Neutrophil (primary cell): ENCODE data around the gene CCNL2.
"Not testable (repeated sequence)": the region's sequence is repeated elsewhere in the genome, so short reads cannot be mapped to it uniquely, and the experiment has no call there.

Experiments
- H3K27ac ChIP-seq: fragments of 200-600 bp; sonication (generic); 2 replicates; pipeline ENCODE4 v1.5.1; 2016; ENCODE audit warnings: mild to moderate bottlenecking, moderate library complexity
- H3K27me3 ChIP-seq: fragments of 200-600 bp; sonication (generic); 2 replicates; pipeline ENCODE4 v1.6.0; 2016; ENCODE audit warnings: mild to moderate bottlenecking
- H3K36me3 ChIP-seq: fragments of 200-600 bp; sonication (generic); 2 replicates; pipeline ENCODE4 v1.5.1; 2017
- H3K4me1 ChIP-seq, 2 experiments: fragments of 200-600 bp in 1 of 2; sonication (generic) in 1 of 2; 1 replicate in 1 of 2; 2 replicates in 1 of 2; pipeline versions ENCODE4 v1.5.1 to v1.6.1; 2013 to 2016; ENCODE audit warnings: low read depth in 1 of 2, low read length in 1 of 2, mild to moderate bottlenecking in 1 of 2, moderate library complexity in 1 of 2; ENCODE audit not compliant: control insufficient read depth in 1 of 2, insufficient read depth in 1 of 2
- H3K4me3 ChIP-seq, 2 experiments: fragments of 200-600 bp in 1 of 2; sonication (generic) in 1 of 2; 1 replicate in 1 of 2; 2 replicates in 1 of 2; pipeline ENCODE4 v1.5.1; 2013 to 2016; ENCODE audit warnings: low read depth in 1 of 2, low read length in 1 of 2, mild to moderate bottlenecking in 1 of 2, moderate library complexity in 1 of 2
- H3K9me3 ChIP-seq: fragments of 200-600 bp; sonication (generic); 2 replicates; pipeline ENCODE4 v1.5.1; 2016
- TF ChIP-seq, protein P1 (sequence below): fragments of 200-600 bp; sonication (generic); IDR thresholded peaks from 2 replicates; pipeline ENCODE4 v1.5.1; 2016; ENCODE audit warnings: antibody characterized with exemption

Gene CCNL2

DNA sequence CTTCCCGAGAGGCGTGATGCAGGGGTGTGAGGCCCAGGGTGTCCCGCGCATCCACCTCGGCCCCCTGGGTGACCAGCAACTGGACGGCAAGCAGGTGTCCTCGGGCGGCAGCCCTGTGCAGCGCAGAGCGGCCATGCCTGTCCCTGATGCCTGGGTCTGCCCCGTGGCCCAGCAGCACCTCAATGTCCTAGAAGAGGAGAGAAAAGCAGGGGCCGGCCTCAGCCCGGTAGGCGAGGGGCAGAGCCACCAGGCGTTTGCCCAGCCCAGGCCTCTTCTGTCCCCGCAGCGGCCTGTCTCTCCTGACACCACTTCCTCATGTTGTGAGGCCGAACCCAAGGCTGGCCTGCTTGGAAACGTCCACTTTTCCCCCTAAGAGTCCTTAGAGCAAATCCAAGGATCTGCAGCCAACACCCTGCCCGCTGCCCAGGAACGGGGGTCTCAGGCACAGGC, 20.3 kb upstream of the CCNL2 start:
- TF ChIP-seq, protein P1, sequence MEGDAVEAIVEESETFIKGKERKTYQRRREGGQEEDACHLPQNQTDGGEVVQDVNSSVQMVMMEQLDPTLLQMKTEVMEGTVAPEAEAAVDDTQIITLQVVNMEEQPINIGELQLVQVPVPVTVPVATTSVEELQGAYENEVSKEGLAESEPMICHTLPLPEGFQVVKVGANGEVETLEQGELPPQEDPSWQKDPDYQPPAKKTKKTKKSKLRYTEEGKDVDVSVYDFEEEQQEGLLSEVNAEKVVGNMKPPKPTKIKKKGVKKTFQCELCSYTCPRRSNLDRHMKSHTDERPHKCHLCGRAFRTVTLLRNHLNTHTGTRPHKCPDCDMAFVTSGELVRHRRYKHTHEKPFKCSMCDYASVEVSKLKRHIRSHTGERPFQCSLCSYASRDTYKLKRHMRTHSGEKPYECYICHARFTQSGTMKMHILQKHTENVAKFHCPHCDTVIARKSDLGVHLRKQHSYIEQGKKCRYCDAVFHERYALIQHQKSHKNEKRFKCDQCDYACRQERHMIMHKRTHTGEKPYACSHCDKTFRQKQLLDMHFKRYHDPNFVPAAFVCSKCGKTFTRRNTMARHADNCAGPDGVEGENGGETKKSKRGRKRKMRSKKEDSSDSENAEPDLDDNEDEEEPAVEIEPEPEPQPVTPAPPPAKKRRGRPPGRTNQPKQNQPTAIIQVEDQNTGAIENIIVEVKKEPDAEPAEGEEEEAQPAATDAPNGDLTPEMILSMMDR: no peak
- Histone ChIP-seq H3K36me3 (no peaks in the 10 kb centered on the region), H3K9me3 (no peaks in the 10 kb centered on the region), H3K4me1 (no peaks in the 10 kb centered on the region), H3K4me3 (no peak overlapping the region), H3K27ac (no peak overlapping the region), H3K27me3 (peaks cover 84% of the 10 kb centered on the region)

DNA sequence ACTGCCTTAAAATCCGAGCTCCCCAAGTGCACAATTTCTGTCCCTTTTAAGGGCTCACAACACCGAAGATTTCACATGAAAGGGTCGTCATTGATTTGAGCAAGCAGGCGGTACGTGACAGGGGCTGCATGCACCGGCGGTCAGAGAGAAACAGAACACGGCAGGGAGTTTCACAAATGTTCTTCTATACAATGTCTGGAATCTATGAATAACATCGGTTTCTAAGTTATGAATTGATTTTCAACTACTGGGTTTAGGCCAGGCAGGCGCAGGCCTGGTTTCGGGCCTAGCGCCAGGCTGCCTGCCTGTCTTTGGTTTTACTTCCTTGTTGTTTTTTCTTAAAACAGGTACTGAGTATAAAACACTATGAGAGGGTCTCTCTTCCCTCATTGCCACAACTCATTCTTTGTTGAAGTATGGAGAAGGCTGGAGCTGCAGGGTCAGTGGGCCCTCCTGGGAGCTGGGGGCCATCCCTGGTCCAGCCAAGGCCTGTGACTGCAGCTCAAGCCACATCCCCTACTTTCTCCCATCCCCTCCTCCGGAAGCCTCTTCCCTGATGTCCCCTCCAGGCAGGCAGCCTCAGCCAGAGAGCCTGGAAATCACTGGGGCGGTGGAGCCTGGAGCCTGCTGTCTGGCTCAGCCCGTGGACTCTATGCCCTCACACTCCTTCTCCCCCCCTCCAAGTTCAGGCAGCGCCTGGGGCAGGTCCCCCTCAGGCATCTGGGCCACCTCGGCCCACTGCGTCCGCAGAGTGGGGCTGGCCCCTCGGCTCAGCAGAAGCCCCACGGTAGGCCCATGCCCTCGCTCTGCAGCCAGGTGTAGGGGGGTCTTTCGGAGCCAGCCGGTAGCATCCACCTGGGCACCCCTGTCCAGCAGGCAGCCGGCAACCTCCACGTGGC, 19.6 kb upstream of the CCNL2 start:
- Histone ChIP-seq H3K9me3 (no peaks in the 10 kb centered on the region), H3K4me1 (no peaks in the 10 kb centered on the region), H3K27me3 (peaks cover 84% of the 10 kb centered on the region), H3K4me3 (no peak overlapping the region), H3K36me3 (no peaks in the 10 kb centered on the region), H3K27ac (no peak overlapping the region)
- TF ChIP-seq, protein P1: no peak

DNA sequence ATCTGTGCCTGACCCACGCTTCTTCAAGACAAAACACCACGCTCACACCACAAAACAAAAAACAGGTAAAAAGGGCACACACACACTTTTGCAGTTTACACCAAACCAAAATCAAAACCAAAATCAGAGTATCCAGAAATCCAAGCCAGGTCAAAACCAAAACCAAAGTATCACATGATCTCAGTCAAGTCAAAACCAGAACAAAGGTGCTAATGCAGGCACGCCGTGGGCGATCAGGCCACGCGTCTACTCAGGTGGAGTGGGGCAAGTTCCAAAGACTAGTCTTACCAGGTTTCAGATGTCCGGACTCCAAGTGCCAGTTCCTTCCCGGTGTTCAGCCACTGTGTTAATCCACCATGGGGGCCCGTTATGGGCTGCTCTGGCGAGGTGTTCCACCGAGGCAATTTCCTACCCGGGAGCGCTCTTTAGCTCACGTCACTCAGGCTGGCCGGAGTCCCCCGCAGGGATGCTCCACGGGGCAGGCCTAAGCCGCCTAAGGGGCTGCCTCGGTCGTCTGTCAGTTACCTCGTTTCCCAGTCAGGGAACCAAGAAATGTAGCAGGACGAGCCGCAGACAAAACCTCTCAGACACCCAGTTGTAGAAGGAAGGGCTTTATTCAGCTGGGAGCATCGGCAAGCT, 18.8 kb upstream of the CCNL2 start:
- not testable (repeated sequence) for H3K9me3 ChIP-seq, H3K36me3 ChIP-seq, H3K4me1 ChIP-seq, H3K4me3 ChIP-seq, H3K27ac ChIP-seq
- peaks cover 80% of the 10 kb centered on the region for H3K27me3 ChIP-seq

DNA sequence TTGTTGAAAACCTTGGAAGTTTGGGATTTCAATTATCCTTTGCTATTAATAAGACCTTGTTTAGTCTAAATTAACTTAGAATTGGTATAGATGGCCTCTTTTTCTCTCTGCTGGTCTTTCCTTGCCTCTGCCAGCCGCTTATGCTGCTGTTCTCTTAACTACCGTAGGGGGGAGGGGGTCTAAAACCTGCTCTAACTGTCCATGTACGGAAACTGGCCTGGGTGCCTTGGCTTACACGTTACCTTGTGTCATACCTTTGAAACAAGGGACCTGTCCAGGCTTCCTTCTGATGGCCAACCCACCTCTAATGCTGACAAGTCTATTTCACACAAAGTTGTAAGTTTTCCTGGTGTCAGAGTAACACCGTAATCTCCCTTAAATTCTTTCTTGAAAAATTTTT, 18.3 kb upstream of the CCNL2 start:
- not testable (repeated sequence) for H3K4me1 ChIP-seq, H3K9me3 ChIP-seq, H3K4me3 ChIP-seq, H3K27ac ChIP-seq, H3K36me3 ChIP-seq
- H3K27me3 ChIP-seq: peaks cover 75% of the 10 kb centered on the region

DNA sequence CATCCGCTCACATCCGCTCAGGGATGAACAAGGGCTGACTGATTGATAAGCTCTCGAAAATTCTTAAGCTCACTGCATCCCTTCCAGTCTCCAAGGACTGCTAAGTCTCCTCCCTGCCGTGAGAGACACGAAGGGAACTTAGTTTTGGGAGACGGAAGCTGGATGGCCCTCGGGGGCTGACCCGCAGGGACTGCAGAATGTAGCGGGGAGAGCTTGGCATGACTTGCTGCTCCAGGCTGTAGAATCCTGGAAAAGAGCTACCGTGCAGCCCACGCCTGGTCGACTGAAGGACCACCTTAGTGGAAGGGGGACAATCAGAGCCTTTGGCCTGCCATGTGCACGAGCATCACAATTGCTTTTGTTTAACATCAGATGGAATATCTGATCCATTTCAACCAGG, 16.6 kb upstream of the CCNL2 start:
- TF ChIP-seq, protein P1: no peak
- Histone ChIP-seq H3K9me3 (peaks cover 5% of the 10 kb centered on the region), H3K27me3 (peaks cover 58% of the 10 kb centered on the region), H3K4me1 (no peaks in the 10 kb centered on the region), H3K4me3 (no peak overlapping the region), H3K36me3 (no peaks in the 10 kb centered on the region), H3K27ac (no peak overlapping the region)

DNA sequence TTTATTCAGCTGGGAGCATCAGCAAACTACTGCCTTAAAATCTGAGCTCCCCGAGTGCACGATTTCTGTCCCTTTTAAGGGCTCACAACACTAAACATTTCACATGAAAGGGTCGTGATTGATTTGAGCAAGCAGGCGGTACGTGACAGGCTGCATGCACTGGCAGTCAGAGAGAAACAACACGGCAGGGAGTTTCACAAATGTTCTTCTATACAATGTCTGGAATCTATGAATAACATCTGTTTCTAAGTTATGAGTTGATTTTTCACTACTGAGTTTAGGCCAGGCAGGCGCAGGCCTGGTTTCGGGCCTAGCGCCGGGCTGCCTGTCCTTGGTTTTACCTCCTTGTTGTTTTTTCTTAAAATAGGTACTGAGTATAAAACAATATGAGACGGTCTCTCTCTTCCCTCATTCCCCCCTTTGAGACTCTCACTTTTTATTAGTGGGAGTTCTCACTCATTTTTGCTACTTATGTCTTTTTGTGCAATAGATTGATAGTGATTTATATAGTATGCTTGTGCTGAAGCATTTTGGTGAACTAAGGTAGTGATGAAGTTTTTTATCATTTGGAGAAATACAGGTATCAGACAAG, 13.3 kb upstream of the CCNL2 start:
- not testable (repeated sequence) for H3K4me3 ChIP-seq, H3K9me3 ChIP-seq, H3K4me1 ChIP-seq, H3K36me3 ChIP-seq, H3K27ac ChIP-seq
- H3K27me3 ChIP-seq: peaks cover 27% of the 10 kb centered on the region

DNA sequence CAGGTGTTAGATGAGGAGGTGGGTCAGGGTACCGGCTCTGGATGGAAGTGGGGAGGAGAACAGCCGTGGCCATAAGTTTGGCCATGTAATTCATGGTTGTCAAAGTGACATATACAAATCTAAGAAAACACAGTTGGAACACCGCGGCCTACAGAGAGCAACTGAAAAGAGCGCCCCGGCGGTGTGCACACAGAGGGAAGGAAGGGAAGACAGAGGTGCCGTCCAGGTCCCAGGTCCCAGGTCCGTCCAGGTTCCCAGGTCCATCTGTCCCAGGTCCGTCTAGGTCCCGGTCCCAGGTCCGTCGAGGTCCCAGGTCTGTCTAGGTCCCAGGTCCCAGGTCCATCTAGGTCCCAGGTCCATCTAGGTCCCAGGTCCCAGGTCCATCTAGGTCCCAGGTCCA, 12.5 kb upstream of the CCNL2 start:
- Histone ChIP-seq H3K27ac (no peak overlapping the region), H3K9me3 (peaks cover 5% of the 10 kb centered on the region), H3K27me3 (peaks cover 25% of the 10 kb centered on the region), H3K4me3 (no peak overlapping the region), H3K36me3 (no peaks in the 10 kb centered on the region), H3K4me1 (peaks cover 11 to 14% of the 10 kb centered on the region in 2 experiments)
- TF ChIP-seq, protein P1: no peak

DNA sequence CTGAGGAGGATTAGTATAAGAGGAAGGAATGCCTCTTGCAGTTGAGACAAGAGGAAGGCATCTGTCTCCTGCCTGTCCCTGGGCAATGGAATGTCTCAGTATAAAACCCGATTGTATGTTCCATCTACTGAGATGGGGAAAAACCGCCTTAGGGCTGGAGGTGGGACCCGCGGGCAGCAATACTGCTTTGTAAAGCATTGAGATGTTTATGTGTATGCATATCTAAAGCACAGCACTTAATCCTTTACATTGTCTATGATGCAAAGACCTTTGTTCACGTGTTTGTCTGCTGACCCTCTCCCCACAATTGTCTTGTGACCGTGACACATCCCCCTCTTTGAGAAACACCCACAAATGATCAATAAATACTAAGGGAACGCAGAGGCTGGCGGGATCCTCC, 11.1 kb upstream of the CCNL2 start:
- Histone ChIP-seq H3K4me1 (peaks cover 19 to 22% of the 10 kb centered on the region in 2 experiments), H3K27me3 (peaks cover 14% of the 10 kb centered on the region)
- H3K36me3 ChIP-seq, H3K27ac ChIP-seq, H3K4me3 ChIP-seq, H3K9me3 ChIP-seq: not testable (repeated sequence)
